Ectodermal cell (in vitro differentiated cells): ENCODE data around the gene CACNA2D3.

Experiments
- H3K27ac ChIP-seq: 2 replicates; pipeline ENCODE4 v1.7.0; 2013; ENCODE audit warnings: mild to moderate bottlenecking, low read depth, low read length; ENCODE audit not compliant: insufficient read depth, poor library complexity, severe bottlenecking
- H3K27me3 ChIP-seq: 2 replicates; pipeline ENCODE4 v1.7.0; 2013; ENCODE audit warnings: mild to moderate bottlenecking, low read length; ENCODE audit not compliant: insufficient read depth, control insufficient read depth, poor library complexity, severe bottlenecking
- H3K36me3 ChIP-seq: one replicate; pipeline ENCODE4 v1.7.0; 2013; ENCODE audit warnings: low read length; ENCODE audit not compliant: control insufficient read depth, insufficient read depth
- H3K4me1 ChIP-seq: one replicate; pipeline ENCODE4 v1.7.0; 2013; ENCODE audit warnings: low read length; ENCODE audit not compliant: control insufficient read depth, insufficient read depth
- H3K4me3 ChIP-seq: 2 replicates; pipeline ENCODE4 v1.7.0; 2013; ENCODE audit warnings: low read depth, low read length, control low read depth; ENCODE audit not compliant: insufficient read depth
- H3K9me3 ChIP-seq: 2 replicates; pipeline ENCODE4 v1.7.0; 2013; ENCODE audit warnings: mild to moderate bottlenecking, low read length, moderate library complexity; ENCODE audit not compliant: control insufficient read depth
- WGBS, 2 experiments: methylation state at CpG; one replicate each; pipeline ENCODE4 v1.1.7; 2013; ENCODE audit warnings: missing lambda C conversion rate in 2 of 2; 5-methylcytosine and 5-hydroxymethylcytosine counted together

CACNA2D3 gene

DNA sequence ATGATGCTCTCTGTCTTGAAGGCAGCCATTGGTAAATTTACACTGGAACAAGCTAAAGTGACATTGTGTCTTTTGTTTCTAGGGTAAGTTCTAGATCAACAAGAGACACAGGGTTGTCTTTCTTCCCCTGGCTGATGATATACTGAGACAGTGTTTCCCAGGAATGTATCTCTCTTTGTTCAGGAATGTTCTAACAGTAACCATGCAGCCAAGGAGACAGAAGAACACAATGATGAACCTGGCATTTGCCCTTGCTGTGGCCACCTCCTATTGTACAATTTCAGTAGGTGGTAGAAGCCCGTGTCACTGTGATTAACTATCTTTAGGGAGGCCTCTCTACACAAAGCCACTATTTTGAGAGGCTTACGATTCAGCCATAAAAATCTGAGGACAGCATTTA is 674.8 kb downstream of the CACNA2D3 start:
- H3K9me3 ChIP-seq, result no peaks in the 10 kb centered on the region
- no peaks in the 10 kb centered on the region for H3K36me3 ChIP-seq
- H3K27ac ChIP-seq, result no peak overlapping the region
- no peaks in the 10 kb centered on the region for H3K4me1 ChIP-seq
- no peak overlapping the region for H3K4me3 ChIP-seq
- H3K27me3 ChIP-seq, result no peaks in the 10 kb centered on the region
- 84 to 90% methylated on average over 2 of the region's 2 CpGs for WGBS, 2 experiments

GRCh38 chr3:54800478-54800877 is 678.1 kb downstream of the CACNA2D3 start:
- no peaks in the 10 kb centered on the region for H3K4me1 ChIP-seq
- H3K27ac ChIP-seq, result no peak overlapping the region
- H3K4me3 ChIP-seq, result no peak overlapping the region
- H3K9me3 ChIP-seq, result no peaks in the 10 kb centered on the region
- H3K36me3 ChIP-seq, result no peaks in the 10 kb centered on the region
- H3K27me3 ChIP-seq, result no peaks in the 10 kb centered on the region
- 96 to 100% methylated on average over 1 of the region's 1 CpG for WGBS, 2 experiments

DNA sequence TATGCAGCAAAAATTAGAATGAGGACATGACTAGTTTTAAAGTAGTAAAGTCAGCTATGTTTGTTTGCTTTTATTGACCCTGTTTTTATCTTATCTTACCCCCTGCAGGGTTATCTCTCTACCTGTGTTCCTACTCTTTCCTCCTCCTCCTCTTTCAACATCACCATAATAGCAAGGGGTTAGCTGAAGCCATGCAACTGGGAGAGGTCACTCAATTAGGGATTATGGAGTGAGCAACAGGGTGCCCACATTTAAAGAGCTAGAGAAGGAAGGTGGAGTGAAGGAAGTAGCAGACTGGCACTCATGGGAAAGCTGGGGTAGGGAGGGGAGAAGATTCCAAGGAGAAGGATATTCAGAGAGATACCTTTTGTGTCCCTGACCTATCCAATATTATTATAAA is 679.6 kb downstream of the CACNA2D3 start:
- Histone ChIP-seq H3K27ac (no peak overlapping the region), H3K36me3 (no peaks in the 10 kb centered on the region), H3K27me3 (no peaks in the 10 kb centered on the region), H3K9me3 (no peaks in the 10 kb centered on the region), H3K4me3 (no peak overlapping the region), H3K4me1 (no peaks in the 10 kb centered on the region)

DNA sequence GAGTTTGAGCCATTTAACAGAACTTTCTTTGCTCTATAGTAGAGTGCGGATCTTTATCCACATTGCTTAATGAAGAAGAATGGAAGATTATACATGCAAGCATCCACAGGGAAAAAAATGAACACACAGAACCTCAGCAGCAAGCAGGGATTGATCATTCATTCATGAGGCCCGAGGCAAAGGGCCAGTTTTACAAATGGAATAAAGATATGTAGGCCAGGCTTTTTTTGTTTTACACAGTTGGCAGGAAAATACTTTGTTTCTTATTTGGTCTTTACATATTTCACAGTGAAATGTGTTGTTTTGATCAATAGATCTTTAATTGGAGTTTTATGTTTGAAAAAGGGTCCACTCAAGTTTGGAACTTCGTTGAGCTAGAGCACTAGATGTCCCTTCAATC is 688.0 kb downstream of the CACNA2D3 start:
- Histone ChIP-seq H3K27me3 (no peaks in the 10 kb centered on the region), H3K36me3 (no peaks in the 10 kb centered on the region), H3K9me3 (no peaks in the 10 kb centered on the region), H3K4me1 (no peaks in the 10 kb centered on the region), H3K27ac (no peak overlapping the region), H3K4me3 (no peak overlapping the region)
- WGBS, 2 experiments, result 96% methylated on average over 3 of the region's 3 CpGs

GRCh38 chr3:54814224-54814623 is 691.9 kb downstream of the CACNA2D3 start:
- H3K27me3 ChIP-seq, result peaks cover 4% of the 10 kb centered on the region
- H3K27ac ChIP-seq, result no peak overlapping the region
- no peaks in the 10 kb centered on the region for H3K9me3 ChIP-seq
- WGBS, 2 experiments, result 90 to 93% methylated on average over 3 of the region's 3 CpGs
- H3K36me3 ChIP-seq, result no peaks in the 10 kb centered on the region
- H3K4me3 ChIP-seq, result no peak overlapping the region
- no peaks in the 10 kb centered on the region for H3K4me1 ChIP-seq

DNA sequence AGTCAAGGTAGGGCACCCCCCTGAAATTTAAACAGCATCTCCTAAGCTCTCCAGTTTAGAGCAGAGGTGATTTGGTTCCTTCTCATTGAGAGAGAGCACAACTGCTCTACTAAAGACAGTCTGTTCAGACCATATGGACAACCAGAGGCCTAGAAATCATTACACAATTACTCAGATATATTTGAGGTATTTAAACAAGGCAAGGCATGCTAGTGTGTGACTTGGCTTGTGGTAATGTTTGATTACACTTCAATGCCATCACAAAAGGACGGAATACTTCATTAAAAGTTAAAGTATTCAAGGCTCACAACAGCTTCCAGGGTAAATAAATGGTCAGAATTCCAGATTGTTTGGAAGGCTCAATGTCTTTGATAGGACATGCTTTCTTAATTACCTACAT is 695.3 kb downstream of the CACNA2D3 start:
- peaks cover 16% of the 10 kb centered on the region for H3K27me3 ChIP-seq
- 100% methylated on average over 1 of the region's 1 CpG for WGBS, 2 experiments

DNA sequence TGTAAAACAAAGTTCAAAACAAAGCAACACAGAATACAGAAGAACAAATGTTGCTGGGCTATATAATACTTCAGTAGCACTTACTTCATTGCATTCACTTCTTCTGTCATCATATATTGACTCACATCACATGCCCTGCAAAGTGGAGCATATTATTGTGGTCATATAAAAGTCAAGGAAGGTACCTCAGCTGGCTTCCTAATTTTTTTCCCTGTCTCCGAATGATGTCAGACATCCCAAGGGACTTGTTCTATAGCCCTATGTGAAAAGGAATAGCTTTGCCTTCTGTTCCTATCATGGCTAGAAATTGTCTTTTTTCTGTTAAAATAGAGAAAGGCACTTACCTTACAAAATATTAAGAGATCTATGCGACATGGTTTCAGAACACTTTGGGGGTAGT is 696.1 kb downstream of the CACNA2D3 start:
- Histone ChIP-seq H3K36me3 (no peaks in the 10 kb centered on the region), H3K9me3 (no peaks in the 10 kb centered on the region), H3K27me3 (peaks cover 16% of the 10 kb centered on the region), H3K4me1 (peaks cover 16% of the 10 kb centered on the region), H3K4me3 (no peak overlapping the region), H3K27ac (no peak overlapping the region)
- WGBS, 2 experiments, result 95 to 100% methylated on average over 2 of the region's 2 CpGs

More for the DNA sequence above, 695.3 kb downstream of the CACNA2D3 start:
- peaks cover 16% of the 10 kb centered on the region for H3K4me1 ChIP-seq
- H3K27ac ChIP-seq, result no peak overlapping the region
- no peak overlapping the region for H3K4me3 ChIP-seq
- no peaks in the 10 kb centered on the region for H3K9me3 ChIP-seq
- no peaks in the 10 kb centered on the region for H3K36me3 ChIP-seq

DNA sequence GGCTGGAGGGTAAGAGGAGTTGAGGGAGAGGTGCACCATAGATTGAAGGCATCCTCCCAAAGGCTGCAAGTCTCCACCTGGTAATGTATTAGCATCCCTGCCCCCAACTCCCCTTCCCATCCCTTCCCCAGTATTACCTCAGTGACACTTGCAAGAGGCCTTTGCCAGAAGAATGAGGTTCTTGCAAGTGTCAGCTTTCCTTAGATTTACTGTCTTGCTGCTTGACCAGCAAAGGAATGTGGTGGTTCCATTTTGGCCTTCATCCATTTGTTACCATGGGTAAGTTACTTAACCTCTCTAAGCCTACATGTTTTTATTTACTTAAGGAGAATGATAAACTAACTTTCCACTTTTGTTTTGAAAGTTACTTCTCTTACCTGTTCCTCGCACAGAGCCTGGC is 696.6 kb downstream of the CACNA2D3 start:
- WGBS, 2 experiments, result 97 to 100% methylated on average over 1 of the region's 1 CpG
- Histone ChIP-seq H3K4me1 (peaks cover 16% of the 10 kb centered on the region), H3K9me3 (no peaks in the 10 kb centered on the region), H3K36me3 (no peaks in the 10 kb centered on the region), H3K4me3 (no peak overlapping the region), H3K27ac (no peak overlapping the region), H3K27me3 (peaks cover 16% of the 10 kb centered on the region)

GRCh38 chr3:54819946-54820345 is 697.6 kb downstream of the CACNA2D3 start:
- H3K27me3 ChIP-seq, result peaks cover 16% of the 10 kb centered on the region
- no peaks in the 10 kb centered on the region for H3K9me3 ChIP-seq
- WGBS, 2 experiments, result 93 to 96% methylated on average over 4 to 5 of the region's 5 CpGs
- peaks cover 16% of the 10 kb centered on the region for H3K4me1 ChIP-seq
- no peak overlapping the region for H3K27ac ChIP-seq
- H3K36me3 ChIP-seq, result no peaks in the 10 kb centered on the region
- no peak overlapping the region for H3K4me3 ChIP-seq

GRCh38 chr3:54822206-54822605 is 699.9 kb downstream of the CACNA2D3 start:
- 85 to 100% methylated on average over 1 of the region's 1 CpG for WGBS, 2 experiments
- Histone ChIP-seq H3K27me3 (peaks cover 16% of the 10 kb centered on the region), H3K36me3 (no peaks in the 10 kb centered on the region), H3K4me3 (no peak overlapping the region), H3K9me3 (no peaks in the 10 kb centered on the region), H3K27ac (no peak overlapping the region), H3K4me1 (peaks cover 16% of the 10 kb centered on the region)

DNA sequence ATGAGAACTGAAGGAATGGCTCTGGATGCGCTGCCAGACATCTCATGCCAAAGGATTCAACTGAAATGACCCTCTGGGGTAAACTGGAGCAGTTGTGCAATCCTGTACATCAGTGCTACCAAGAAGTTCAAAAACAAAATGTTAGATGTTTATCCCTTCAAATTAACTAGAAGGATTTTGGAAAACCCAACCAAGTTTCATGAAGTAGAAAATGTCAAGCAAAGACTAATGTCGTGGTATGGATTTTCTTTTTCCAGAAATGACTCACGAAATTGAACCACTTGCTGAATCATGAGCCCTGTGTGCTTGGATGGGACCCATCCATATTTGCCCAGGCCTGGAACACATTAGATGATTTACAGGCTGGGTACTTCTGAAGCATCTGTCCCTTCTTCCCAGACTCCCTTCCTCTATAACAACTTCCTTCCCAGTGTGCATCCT is 703.9 kb downstream of the CACNA2D3 start:
- 92 to 93% methylated on average over 3 of the region's 3 CpGs for WGBS, 2 experiments
- H3K27me3 ChIP-seq, result peaks cover 2% of the 10 kb centered on the region
- no peaks in the 10 kb centered on the region for H3K36me3 ChIP-seq
- peaks cover 12% of the 10 kb centered on the region for H3K4me1 ChIP-seq
- no peaks in the 10 kb centered on the region for H3K9me3 ChIP-seq
- H3K27ac ChIP-seq, result no peak overlapping the region
- no peak overlapping the region for H3K4me3 ChIP-seq
